HUES48 (cell line): ENCODE results near the gene SOCS6.
"Not testable (repeated sequence)": the region's sequence is repeated elsewhere in the genome, so short reads cannot be mapped to it uniquely, and the experiment has no call there.

Experiments used
- H3K27ac ChIP-seq: one replicate; pipeline ENCODE4 v1.7.0; 2013; ENCODE audit warnings: low read depth, low read length, inconsistent platforms
- H3K27me3 ChIP-seq: 2 replicates; pipeline ENCODE4 v1.6.1; 2013; ENCODE audit warnings: mild to moderate bottlenecking, low read length; ENCODE audit not compliant: control insufficient read depth, insufficient read depth
- H3K36me3 ChIP-seq: 2 replicates; pipeline ENCODE4 v1.6.1; 2013; ENCODE audit warnings: low read length; ENCODE audit not compliant: control insufficient read depth, insufficient read depth
- H3K4me1 ChIP-seq: 2 replicates; pipeline ENCODE4 v1.6.1; 2013; ENCODE audit warnings: mild to moderate bottlenecking, low read length; ENCODE audit not compliant: control insufficient read depth, insufficient read depth
- H3K4me3 ChIP-seq: 2 replicates; pipeline ENCODE4 v1.5.1; 2013; ENCODE audit warnings: mild to moderate bottlenecking, low read depth, low read length
- H3K9ac ChIP-seq: 2 replicates; pipeline ENCODE4 v1.6.1; 2013; ENCODE audit warnings: mild to moderate bottlenecking, low read depth, low read length, moderate library complexity
- H3K9me3 ChIP-seq: 2 replicates; pipeline ENCODE4 v1.6.1; 2013; ENCODE audit warnings: low read length; ENCODE audit not compliant: control insufficient read depth, insufficient read depth

The SOCS6 gene

GRCh38 chr18:70335892-70336726 is 47.3 kb downstream of the SOCS6 start:
- H3K27ac ChIP-seq: peak overlapping the region; percentile 47
- no peak overlapping the region for H3K9ac ChIP-seq
- no peak overlapping the region for H3K4me3 ChIP-seq
- no peaks in the 10 kb centered on the region for H3K27me3 ChIP-seq
- peaks cover 7% of the 10 kb centered on the region; the same call in 1 of the 2 replicates for H3K9me3 ChIP-seq
- peaks cover 15% of the 10 kb centered on the region for H3K4me1 ChIP-seq
- H3K36me3 ChIP-seq: no peaks in the 10 kb centered on the region

GRCh38 chr18:70337139-70337972 is 48.5 kb downstream of the SOCS6 start:
- no peak overlapping the region for H3K4me3 ChIP-seq
- peak overlapping the region; percentile 44 for H3K27ac ChIP-seq
- H3K9ac ChIP-seq: no peak overlapping the region
- H3K36me3 ChIP-seq: no peaks in the 10 kb centered on the region
- H3K27me3 ChIP-seq: no peaks in the 10 kb centered on the region
- peaks cover 7% of the 10 kb centered on the region; the same call in 1 of the 2 replicates for H3K9me3 ChIP-seq
- peaks cover 9% of the 10 kb centered on the region; the same call in 1 of the 2 replicates for H3K4me1 ChIP-seq

GRCh38 chr18:70338890-70339289 is 50.0 kb downstream of the SOCS6 start:
- no peak overlapping the region for H3K27ac ChIP-seq
- no peaks in the 10 kb centered on the region for H3K36me3 ChIP-seq
- no peak overlapping the region for H3K9ac ChIP-seq
- no peak overlapping the region for H3K4me3 ChIP-seq
- peaks cover 9% of the 10 kb centered on the region; the same call in 1 of the 2 replicates for H3K4me1 ChIP-seq
- H3K27me3 ChIP-seq: no peaks in the 10 kb centered on the region
- H3K9me3 ChIP-seq: peaks cover 7% of the 10 kb centered on the region; the same call in 1 of the 2 replicates

- H3K27ac ChIP-seq: no peak overlapping the region
- 0 out of 2 replicates have a peak, but pooled peaks cover under 1% of the 10 kb centered on the region for H3K9me3 ChIP-seq
- H3K9ac ChIP-seq: no peak overlapping the region
- no peaks in the 10 kb centered on the region for H3K36me3 ChIP-seq
- no peak overlapping the region for H3K4me3 ChIP-seq
- H3K27me3 ChIP-seq: no peaks in the 10 kb centered on the region
- peaks cover 9% of the 10 kb centered on the region; the same call in 1 of the 2 replicates for H3K4me1 ChIP-seq
Observed at GRCh38 chr18:70339915-70340314, 51.1 kb downstream of the SOCS6 start.

GRCh38 chr18:70348481-70348880 is 59.6 kb downstream of the SOCS6 start:
- H3K36me3 ChIP-seq, H3K4me1 ChIP-seq, H3K4me3 ChIP-seq, H3K27me3 ChIP-seq, H3K9me3 ChIP-seq, H3K9ac ChIP-seq, H3K27ac ChIP-seq: not testable (repeated sequence)

GRCh38 chr18:70349316-70349715 is 60.5 kb downstream of the SOCS6 start:
- no peaks in the 10 kb centered on the region for H3K36me3 ChIP-seq
- H3K9me3 ChIP-seq: peaks cover 5% of the 10 kb centered on the region; the same call in 1 of the 2 replicates
- no peaks in the 10 kb centered on the region for H3K27me3 ChIP-seq
- H3K27ac ChIP-seq: no peak overlapping the region
- H3K4me3 ChIP-seq: no peak overlapping the region
- peaks cover 6% of the 10 kb centered on the region; the same call in 1 of the 2 replicates for H3K4me1 ChIP-seq
- H3K9ac ChIP-seq: no peak overlapping the region

- Histone ChIP-seq H3K4me1 (peaks cover 16% of the 10 kb centered on the region), H3K27me3 (no peaks in the 10 kb centered on the region), H3K4me3 (no peak overlapping the region), H3K9me3 (no peaks in the 10 kb centered on the region), H3K36me3 (no peaks in the 10 kb centered on the region), H3K27ac (no peak overlapping the region), H3K9ac (no peak overlapping the region)
Observed at GRCh38 chr18:70354080-70354479, 65.2 kb downstream of the SOCS6 start.

GRCh38 chr18:70354771-70355170 is 65.9 kb downstream of the SOCS6 start:
- H3K36me3 ChIP-seq: no peaks in the 10 kb centered on the region
- no peaks in the 10 kb centered on the region for H3K9me3 ChIP-seq
- H3K27ac ChIP-seq: no peak overlapping the region
- no peaks in the 10 kb centered on the region for H3K27me3 ChIP-seq
- peaks cover 16% of the 10 kb centered on the region for H3K4me1 ChIP-seq
- H3K9ac ChIP-seq: no peak overlapping the region
- H3K4me3 ChIP-seq: no peak overlapping the region

GRCh38 chr18:70355620-70356385 is 67.0 kb downstream of the SOCS6 start:
- H3K4me3 ChIP-seq: no peak overlapping the region
- H3K4me1 ChIP-seq: peaks cover 16% of the 10 kb centered on the region
- H3K9me3 ChIP-seq: no peaks in the 10 kb centered on the region
- H3K36me3 ChIP-seq: no peaks in the 10 kb centered on the region
- H3K27ac ChIP-seq: no peak overlapping the region
- no peak overlapping the region for H3K9ac ChIP-seq
- no peaks in the 10 kb centered on the region for H3K27me3 ChIP-seq

- H3K4me1 ChIP-seq: peaks cover 16% of the 10 kb centered on the region
- H3K36me3 ChIP-seq, H3K9ac ChIP-seq, H3K4me3 ChIP-seq, H3K9me3 ChIP-seq, H3K27ac ChIP-seq, H3K27me3 ChIP-seq: not testable (repeated sequence)
Observed at GRCh38 chr18:70358105-70358406, 69.2 kb downstream of the SOCS6 start.
